Measurements from ENCODE around the gene TLX3.

The TLX3 gene

DNA sequence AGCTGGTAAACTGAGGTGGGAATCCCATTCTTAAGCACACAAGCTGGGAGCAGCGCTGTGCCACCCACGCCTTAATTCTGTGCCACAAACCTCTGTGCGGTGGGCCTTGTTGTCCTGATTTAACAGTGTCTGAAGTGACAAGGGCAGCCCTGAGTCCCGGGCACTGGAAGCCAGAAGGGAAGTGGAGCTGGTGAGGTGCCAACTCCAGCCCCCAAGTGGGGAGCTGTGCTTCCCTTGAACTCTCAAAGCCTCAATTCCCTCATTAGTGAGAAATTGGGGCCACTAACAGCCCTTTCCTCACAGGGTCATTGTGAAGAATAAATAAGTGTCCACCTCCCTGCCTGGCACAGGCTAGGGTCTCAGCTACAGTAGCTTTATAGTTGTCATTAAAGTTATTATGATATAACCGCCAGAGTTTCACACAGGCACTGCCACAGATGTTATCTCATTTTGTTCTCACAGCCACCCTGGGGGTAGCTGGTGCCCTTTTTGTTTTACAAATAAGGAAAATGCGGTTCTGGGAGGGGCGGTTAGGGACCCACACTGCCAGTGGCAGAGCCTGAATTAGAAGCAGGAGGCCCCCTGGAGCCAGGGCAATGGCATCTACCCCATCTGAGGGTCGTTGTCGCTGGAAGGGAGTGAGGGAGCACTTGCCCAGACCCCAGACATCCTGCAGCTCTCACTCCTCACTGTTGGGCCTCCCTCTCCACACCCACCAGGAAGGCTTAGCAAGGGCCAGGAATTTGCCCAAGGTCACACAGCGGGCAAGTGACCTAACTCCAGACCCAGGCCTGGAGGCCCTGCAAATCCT lies 2.1 kb upstream of the TLX3 start:
- no peak for DNase-seq

GRCh38 chr5:171307789-171308452 lies 1.1 kb upstream of the TLX3 start:
- DNase-seq: no peak

DNA sequence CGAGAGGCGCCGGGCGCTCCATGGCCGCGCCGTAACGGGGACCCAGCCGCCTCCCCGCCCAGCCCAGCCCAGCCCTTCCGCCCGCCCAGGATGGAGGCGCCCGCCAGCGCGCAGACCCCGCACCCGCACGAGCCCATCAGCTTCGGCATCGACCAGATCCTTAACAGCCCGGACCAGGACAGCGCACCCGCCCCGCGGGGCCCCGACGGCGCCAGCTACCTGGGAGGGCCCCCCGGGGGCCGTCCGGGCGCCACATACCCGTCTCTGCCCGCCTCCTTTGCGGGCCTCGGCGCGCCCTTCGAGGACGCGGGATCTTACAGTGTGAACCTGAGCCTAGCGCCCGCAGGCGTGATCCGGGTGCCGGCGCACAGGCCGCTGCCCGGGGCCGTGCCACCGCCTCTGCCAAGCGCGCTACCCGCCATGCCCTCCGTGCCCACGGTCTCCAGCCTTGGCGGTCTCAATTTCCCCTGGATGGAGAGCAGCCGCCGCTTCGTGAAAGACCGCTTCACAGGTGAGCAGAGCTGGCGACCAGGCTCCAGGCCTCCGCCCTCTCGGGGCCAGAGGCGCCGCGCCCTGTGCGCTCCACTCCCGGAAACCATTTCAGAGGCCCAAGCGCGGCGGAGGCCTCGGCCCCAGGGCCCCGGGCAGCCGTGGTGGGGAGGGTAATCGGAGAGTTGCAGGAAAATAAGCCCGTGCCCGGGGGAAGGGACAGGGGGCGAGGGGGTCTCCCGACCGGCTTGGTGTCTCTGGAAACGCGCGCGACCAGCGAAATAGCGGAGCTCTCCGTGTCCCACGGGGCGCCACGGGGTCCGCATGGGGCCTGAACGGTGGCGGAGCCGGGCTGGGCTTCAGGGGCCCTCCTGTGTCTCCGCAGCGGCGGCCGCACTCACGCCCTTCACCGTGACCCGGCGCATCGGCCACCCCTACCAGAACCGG lies 496 bp downstream of the TLX3 start:
- DNase-seq: peak in 1 of 2 experiments; percentile 6

DNA sequence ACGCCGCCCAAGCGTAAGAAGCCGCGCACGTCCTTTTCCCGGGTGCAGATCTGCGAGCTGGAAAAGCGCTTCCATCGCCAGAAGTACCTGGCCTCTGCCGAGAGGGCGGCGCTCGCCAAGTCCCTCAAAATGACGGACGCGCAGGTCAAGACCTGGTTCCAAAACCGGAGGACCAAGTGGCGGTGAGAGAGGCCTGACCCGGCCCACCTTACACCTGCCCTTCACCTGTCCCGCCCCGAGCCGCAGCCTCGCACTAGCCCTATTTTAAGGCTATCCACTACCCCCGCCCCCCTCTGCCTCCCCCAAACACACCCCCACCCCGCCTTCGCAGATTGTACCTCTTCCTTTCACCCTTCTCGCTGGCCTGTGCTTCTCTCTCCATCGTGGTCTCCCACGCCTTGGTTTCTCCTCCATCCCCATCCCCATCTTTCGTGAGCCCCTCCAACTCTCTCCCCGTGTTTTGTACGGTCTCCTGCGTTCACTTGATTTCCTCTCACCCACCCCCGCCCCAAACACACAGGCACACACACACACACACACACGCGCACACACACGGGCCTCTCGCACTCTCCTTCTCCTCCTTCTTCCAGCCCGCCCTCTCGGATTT lies 1.3 kb downstream of the TLX3 start:
- DNase-seq: peak; percentile 30 to 53

- no peak for DNase-seq
These were observed 1.8 kb downstream of the TLX3 start for GRCh38 chr5:171310819-171311321.

DNA sequence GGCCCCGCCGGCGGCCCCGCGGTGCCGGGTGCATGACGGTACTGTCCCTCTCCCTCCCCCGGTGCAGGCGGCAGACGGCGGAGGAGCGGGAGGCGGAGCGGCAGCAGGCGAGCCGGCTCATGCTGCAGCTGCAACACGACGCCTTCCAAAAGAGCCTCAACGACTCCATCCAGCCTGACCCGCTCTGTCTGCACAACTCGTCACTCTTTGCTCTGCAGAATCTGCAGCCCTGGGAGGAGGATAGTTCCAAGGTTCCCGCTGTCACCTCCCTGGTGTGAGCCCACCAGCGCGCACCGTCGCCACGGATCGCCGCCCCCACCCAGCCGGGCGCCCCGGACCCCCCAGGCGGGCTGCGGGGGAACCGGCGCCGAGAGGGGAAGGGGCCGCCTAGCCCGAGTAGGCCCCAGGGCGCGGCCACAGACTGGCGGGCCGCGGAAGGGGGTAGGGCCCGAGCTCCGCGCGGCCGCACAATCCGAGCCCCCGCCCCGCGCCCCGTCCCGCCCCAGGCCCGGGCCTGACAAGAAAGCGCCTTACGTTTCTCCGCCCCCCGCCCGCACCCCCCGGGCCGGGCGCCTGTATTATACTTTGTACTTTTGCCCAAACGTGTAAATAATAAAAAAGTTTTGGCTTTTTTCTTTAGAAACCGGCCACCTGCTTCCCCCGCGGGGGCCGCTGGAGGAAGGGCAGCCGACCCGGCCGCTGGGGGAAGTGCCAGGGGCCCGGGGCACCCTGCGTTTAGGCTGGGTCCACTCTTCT lies 2.5 kb downstream of the TLX3 start:
- DNase-seq: peak; percentile 11 to 24

DNA sequence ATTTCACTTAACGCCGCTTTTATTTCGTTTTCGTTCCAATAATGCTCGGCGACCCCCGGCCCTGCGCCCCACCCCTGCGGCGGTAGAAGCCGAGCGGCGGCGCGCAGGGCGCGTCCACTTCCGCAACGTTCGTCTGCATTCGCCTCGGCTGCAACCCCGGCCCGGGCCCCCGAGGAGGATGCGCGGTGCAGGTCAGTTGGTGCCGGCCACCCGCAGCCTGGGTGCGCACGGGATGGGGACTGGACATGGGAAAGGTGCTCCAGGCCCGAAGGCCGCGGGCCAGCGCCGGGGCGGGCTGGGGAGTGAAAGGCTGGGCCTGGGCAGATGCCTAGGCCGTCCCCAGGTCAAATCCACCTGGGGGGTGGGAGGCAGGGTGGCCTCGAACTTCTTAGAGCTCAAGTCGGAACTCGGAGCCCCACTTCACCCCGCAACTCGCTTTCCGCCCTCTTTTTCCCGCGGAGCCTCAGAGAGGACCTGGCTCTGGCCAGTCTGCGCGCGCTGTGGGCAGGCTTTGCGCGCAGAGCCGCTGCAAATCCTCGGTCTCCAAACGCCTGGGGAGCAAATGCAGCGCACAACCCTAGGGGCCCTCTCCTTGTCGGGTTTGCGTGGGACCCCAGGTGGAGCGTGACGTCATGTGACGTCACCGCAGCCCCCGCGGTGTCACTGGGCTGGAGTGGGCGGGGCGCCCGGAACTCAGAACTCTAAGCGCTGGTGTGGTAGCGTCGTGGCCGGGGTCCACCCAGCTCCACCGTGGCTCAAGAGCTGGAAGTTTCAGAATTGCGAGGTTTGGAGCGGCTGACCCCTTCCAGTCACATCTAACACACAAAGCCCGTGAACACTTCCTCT lies 3.3 kb downstream of the TLX3 start:
- no peak for DNase-seq

DNA sequence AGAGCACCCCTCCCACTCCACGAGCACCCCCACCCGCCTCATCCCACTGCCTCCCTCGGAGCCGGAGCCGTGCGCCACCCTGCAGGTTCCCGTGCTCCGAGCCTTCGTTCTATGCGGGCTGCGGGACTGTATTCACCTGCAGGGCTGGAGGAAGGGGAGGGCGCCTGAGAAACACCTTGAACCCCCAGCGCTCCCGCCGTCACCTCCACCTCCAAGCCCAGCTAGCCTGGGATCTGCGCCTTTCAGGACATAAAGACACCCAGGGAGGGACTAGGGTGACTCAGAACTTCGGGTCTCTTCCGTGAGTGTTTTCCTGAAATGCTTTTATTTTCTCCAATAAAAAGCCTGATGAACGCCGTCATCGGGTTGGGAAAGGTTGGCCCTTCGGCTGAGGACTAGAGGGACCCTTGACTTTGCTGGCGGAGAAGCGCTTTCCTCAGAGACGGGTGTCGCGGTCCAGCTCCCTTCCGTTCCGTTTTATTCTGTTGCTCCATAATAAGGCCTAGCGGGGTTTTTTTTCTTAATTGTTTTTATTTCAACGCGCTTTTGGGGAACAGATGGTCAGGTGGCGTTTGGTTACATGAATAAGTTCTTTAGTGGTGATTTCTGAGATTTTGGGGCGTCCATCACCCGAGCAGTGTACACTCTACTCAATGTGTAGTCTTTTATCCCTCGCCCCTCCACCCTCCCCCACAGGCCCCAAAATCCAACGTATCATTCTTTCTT lies 4.6 kb downstream of the TLX3 start:
- no peak for DNase-seq

GRCh38 chr5:171314728-171315385 lies 5.8 kb downstream of the TLX3 start:
- DNase-seq: peak in 1 of 2 experiments; percentile 5

DNA sequence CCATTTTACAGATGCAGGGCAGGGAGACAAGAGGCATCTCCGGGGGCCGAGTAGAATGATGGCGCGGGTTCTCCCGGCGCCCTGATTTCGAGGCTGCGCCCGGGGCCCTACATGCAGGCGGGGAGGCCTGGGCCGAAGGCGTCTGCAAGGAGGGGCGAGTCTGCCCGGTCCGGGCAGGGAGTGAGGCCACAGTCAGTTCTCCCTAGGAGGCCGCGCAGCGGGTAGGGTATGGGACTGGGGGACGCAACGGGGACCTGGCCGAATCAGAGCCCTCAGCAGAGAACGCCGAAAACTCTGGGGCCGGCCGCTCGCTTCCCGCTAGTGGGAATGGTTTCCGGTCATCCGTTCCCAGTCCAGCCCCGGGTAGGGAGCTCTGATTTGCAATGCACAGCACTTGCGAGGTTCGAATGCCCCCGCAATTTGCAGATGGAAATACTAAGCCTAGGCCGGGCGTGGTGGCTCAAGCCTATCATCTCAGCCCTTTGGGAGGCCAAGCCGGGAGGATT lies 6.4 kb downstream of the TLX3 start:
- no peak for DNase-seq

GRCh38 chr5:171315925-171316257 lies 6.8 kb downstream of the TLX3 start:
- no peak for DNase-seq

GRCh38 chr5:171316258-171317121 lies 7.4 kb downstream of the TLX3 start:
- DNase-seq: no peak

- DNase-seq: no peak
These were observed 8.2 kb downstream of the TLX3 start for GRCh38 chr5:171317230-171317629.

- DNase-seq: no peak
These were observed 9.0 kb downstream of the TLX3 start for GRCh38 chr5:171318026-171318425.

DNA sequence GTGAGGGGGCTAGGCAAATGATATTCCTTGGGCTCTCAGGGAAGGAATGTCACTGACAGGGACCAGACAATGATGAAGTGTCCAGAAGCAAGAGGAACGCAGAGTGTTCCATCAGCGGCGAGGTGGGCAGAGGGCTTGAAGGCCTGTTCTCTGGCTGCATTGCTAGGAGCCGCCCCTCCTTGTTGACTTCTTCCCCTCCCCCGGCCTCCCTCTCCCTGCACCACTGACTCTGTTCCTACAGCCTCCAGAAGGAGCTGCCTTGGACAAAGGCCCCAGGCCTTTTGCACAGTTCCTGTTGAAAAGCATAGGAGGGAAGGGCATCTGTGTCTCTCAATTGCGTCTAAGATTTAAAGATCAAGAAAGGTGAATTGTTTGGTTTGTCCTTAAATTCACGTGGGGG lies 12.4 kb downstream of the TLX3 start:
- no peak for DNase-seq

DNA sequence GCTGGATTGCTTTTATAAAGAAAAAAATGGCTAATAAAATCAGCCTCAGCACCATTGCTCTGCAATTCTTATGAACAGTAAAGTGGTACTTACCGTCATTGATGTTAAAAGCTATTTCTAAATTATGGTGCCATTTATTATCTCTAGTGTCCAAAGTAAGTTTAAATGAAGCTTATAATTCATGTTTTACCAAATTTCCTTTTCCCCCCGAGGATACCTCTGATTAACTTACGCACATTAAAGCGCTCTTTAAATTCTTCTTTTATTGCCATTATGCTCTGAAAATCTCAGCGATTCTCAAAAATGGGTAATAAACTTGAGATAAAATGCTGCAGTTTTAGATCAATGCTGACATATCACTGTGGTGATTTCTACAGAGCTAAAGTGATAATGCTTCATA lies 13.5 kb downstream of the TLX3 start:
- DNase-seq: no peak

DNA sequence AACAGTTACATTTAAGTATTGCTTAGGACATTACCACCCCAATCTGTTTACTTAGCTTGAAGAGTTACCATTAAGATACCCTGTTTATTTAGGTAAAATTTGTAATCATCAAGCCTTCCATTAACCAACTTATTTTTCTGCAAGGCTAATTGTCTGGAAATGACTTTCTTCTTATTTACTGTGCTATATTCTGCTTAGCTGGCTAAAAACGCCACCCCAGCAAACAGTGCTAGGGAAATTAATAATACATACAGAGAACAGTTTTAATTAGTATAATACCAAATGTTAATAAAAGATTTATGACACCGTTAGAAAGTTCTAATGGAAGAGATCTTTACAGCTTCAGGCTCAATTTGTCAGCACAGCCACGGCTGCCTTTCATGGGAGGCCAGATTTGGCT lies 14.0 kb downstream of the TLX3 start:
- no peak for DNase-seq

GRCh38 chr5:171323806-171324632 lies 15.0 kb downstream of the TLX3 start:
- DNase-seq: no peak
